Activated CD8-positive, alpha-beta T cell treated with anti-CD3 and anti-CD28 coated beads for 36 hours (primary cell): ENCODE data around the gene SUN1. TPM values are rescaled to one million over a fixed set of nuclear protein-coding genes. Genes with fewer than 3 reads are reported as not detected.

Source experiments
- ATAC-seq: fragments of 200-7000 bp; cut with Tn5 transposase; one replicate; pipeline ENCODE4 v1.10.0; 2021; ENCODE audit warnings: mild to moderate bottlenecking, moderate library complexity
- CTCF ChIA-PET: fragments of 350-600 bp; sonication (Branson Sonifier 250); formaldehyde crosslinking; loops from one replicate; lab custom pipeline; 2021; ENCODE audit warnings: antibody characterized with exemption; lab: Charles Lee
- POLR2A ChIA-PET: fragments of 350-600 bp; sonication (Branson Sonifier 250); formaldehyde crosslinking; loops from one replicate; lab custom pipeline; 2021; ENCODE audit warnings: antibody characterized with exemption; lab: Charles Lee
- DNase-seq: peaks from one replicate; pipeline ENCODE4 v3.0.0-alpha.2; 2020
- H3K27ac Mint-ChIP-seq: one replicate; pipeline ENCODE4 v1.8.0; 2021; ENCODE audit warnings: mild to moderate bottlenecking, mixed read lengths
- H3K27me3 Mint-ChIP-seq: one replicate; pipeline ENCODE4 v1.8.0; 2021; ENCODE audit warnings: mixed read lengths
- H3K36me3 Mint-ChIP-seq: one replicate; pipeline ENCODE4 v1.8.0; 2021; ENCODE audit warnings: low read depth, mixed read lengths
- H3K4me1 Mint-ChIP-seq: one replicate; pipeline ENCODE4 v1.8.0; 2021; ENCODE audit warnings: low read depth, mixed read lengths
- H3K4me3 Mint-ChIP-seq: one replicate; pipeline ENCODE4 v1.8.0; 2021; ENCODE audit warnings: mild to moderate bottlenecking, moderate library complexity, mixed read lengths
- H3K9me3 Mint-ChIP-seq: one replicate; pipeline ENCODE4 v1.8.0; 2021; ENCODE audit warnings: mixed read lengths
- intact Hi-C: fragments of 100-400 bp; cut with micrococcal nuclease; formaldehyde crosslinking; loops from one replicate; pipeline ENCODE4 v1.10.0; 2022
- total RNA-seq, 2 experiments: library from RNA; stranded (reverse); gene quantifications; one replicate each; pipeline ENCODE4 v1.2.3, GENCODE V29; 2021
- TF ChIP-seq, protein P1 (sequence below): fragments of 200-600 bp; IDR thresholded peaks from one replicate; pipeline ENCODE4 v1.8.0; 2022; ENCODE audit warnings: antibody characterized with exemption, mild to moderate bottlenecking

SUN1 gene
- total RNA-seq, 2 experiments from 2014 or later = 71.3 to 71.6 TPM

- H3K36me3 Mint-ChIP-seq = peaks cover 32% of the 10 kb centered on the region
- DNase-seq (no peak), ATAC-seq (no peak)
- H3K27me3 Mint-ChIP-seq = no peaks in the 10 kb centered on the region
- CTCF ChIA-PET = no interaction called here
- H3K27ac Mint-ChIP-seq = no peak overlapping the region
- H3K4me1 Mint-ChIP-seq = no peaks in the 10 kb centered on the region
- POLR2A ChIA-PET = interaction anchor here (1.7 kb wide), 1 partner anchor 14 kb away, joined by 4 read pairs; no protein-coding TSS in a partner anchor
- no peaks in the 10 kb centered on the region for H3K9me3 Mint-ChIP-seq
- intact Hi-C loops = no loop called here
- TF ChIP-seq, protein P1, sequence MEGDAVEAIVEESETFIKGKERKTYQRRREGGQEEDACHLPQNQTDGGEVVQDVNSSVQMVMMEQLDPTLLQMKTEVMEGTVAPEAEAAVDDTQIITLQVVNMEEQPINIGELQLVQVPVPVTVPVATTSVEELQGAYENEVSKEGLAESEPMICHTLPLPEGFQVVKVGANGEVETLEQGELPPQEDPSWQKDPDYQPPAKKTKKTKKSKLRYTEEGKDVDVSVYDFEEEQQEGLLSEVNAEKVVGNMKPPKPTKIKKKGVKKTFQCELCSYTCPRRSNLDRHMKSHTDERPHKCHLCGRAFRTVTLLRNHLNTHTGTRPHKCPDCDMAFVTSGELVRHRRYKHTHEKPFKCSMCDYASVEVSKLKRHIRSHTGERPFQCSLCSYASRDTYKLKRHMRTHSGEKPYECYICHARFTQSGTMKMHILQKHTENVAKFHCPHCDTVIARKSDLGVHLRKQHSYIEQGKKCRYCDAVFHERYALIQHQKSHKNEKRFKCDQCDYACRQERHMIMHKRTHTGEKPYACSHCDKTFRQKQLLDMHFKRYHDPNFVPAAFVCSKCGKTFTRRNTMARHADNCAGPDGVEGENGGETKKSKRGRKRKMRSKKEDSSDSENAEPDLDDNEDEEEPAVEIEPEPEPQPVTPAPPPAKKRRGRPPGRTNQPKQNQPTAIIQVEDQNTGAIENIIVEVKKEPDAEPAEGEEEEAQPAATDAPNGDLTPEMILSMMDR = no peak
- no peak overlapping the region for H3K4me3 Mint-ChIP-seq
Measured at GRCh38 chr7:849781-850180, 17.5 kb downstream of the SUN1 start.

GRCh38 chr7:851204-851603 lies 18.9 kb downstream of the SUN1 start:
- no peaks in the 10 kb centered on the region for H3K27me3 Mint-ChIP-seq
- TF ChIP-seq, protein P1 = no peak
- no peak for ATAC-seq
- no peak for DNase-seq
- POLR2A ChIA-PET = no interaction called here
- H3K27ac Mint-ChIP-seq = no peak overlapping the region
- H3K36me3 Mint-ChIP-seq = peaks cover 24% of the 10 kb centered on the region
- H3K9me3 Mint-ChIP-seq = no peaks in the 10 kb centered on the region
- H3K4me3 Mint-ChIP-seq = no peak overlapping the region
- no peaks in the 10 kb centered on the region for H3K4me1 Mint-ChIP-seq
- intact Hi-C loops = no loop called here
- CTCF ChIA-PET = no interaction called here

GRCh38 chr7:853366-854117 lies 21.3 kb downstream of the SUN1 start:
- H3K4me3 Mint-ChIP-seq = no peak overlapping the region
- intact Hi-C loops = no loop called here
- DNase-seq (no peak), ATAC-seq (no peak)
- POLR2A ChIA-PET = no interaction called here
- no peaks in the 10 kb centered on the region for H3K4me1 Mint-ChIP-seq
- H3K27ac Mint-ChIP-seq = no peak overlapping the region
- H3K27me3 Mint-ChIP-seq = no peaks in the 10 kb centered on the region
- H3K36me3 Mint-ChIP-seq = peaks cover 25% of the 10 kb centered on the region
- TF ChIP-seq, protein P1 = no peak
- H3K9me3 Mint-ChIP-seq = no peaks in the 10 kb centered on the region
- CTCF ChIA-PET = interaction anchor here (1.2 to 1.5 kb wide), 2 partner anchors 19 to 520 kb away, joined by 4 to 5 read pairs; no protein-coding TSS in a partner anchor

GRCh38 chr7:854118-854775 lies 22.0 kb downstream of the SUN1 start:
- DNase-seq (no peak), ATAC-seq (no peak)
- no peaks in the 10 kb centered on the region for H3K27me3 Mint-ChIP-seq
- H3K36me3 Mint-ChIP-seq = peaks cover 21% of the 10 kb centered on the region
- TF ChIP-seq, protein P1 = no peak
- no peaks in the 10 kb centered on the region for H3K4me1 Mint-ChIP-seq
- ChIA-PET POLR2A (no interaction called here), CTCF (interaction anchor here (1.5 kb wide), 1 partner anchor 18 kb away, joined by 5 read pairs; no protein-coding TSS in a partner anchor)
- H3K4me3 Mint-ChIP-seq = no peak overlapping the region
- no peak overlapping the region for H3K27ac Mint-ChIP-seq
- intact Hi-C loops = no loop called here
- no peaks in the 10 kb centered on the region for H3K9me3 Mint-ChIP-seq
